Activated T-cell treated with anti-CD3 and anti-CD28 coated beads for 24 hours (primary cell): ENCODE data around the gene FZD1.
"Not testable (repeated sequence)": the region's sequence is repeated elsewhere in the genome, so short reads cannot be mapped to it uniquely, and the experiment has no call there.

Experiments used
- DNase-seq: peaks from one replicate; pipeline ENCODE4 v3.0.0-alpha.2; 2020; ENCODE audit warnings: low read depth

Gene FZD1

DNA sequence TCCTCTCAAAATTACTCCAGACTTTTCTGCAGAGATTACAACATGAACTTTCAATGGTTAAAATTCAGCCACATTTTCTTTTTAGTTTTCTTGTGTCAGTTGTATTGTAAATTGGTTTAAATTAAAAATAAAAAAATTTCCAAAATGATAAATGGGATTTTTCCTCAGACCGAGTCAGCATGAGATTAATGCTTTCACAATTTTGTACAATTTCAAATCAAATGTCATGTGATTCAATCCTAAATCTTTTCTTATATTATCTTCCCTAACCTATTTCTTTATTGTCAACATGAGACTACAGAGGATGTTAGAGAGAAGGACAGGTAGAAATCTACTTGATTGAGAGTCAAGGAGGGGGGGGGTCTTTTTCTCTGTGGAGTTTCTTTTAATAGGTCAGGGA lies 33.7 kb downstream of the FZD1 start:
- DNase-seq, result no peak

DNA sequence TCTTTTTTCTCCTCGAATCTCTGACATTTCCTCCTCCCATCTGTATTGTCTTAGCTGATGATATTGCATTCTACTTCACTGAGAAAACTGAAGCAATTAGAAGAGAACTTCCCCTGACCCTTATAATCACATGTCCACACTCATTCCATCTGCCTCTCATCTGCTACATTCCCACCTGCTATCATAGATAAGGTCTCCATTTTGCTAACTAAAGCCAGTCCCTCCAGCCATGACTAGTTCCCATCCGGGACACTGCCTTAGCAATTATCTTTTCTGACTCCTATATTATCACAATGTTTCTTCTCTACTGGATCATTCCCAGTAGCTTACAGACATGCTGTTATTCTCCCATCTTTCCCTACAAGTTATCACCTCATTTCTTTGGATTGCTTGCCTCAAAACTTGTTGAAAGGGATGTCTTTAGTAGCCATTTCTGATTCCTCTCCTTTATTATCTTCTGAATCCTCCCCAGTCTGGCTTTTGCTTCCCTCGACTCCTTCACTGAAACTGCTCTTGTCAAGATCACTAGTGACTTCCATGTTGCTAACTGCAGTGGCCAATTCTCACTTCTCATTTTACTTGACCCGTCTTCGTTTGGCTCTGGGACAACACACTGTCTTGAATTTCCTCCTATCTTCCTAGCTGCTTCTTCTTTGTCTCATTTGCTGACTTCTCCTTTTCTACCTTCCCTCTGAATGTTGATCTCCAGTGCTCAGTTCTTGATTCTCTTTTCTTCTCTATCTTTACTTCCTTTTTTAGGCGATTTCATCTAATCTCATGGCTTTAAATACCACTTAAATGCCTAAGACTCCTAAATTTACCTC lies 35.9 kb downstream of the FZD1 start:
- no peak for DNase-seq

DNA sequence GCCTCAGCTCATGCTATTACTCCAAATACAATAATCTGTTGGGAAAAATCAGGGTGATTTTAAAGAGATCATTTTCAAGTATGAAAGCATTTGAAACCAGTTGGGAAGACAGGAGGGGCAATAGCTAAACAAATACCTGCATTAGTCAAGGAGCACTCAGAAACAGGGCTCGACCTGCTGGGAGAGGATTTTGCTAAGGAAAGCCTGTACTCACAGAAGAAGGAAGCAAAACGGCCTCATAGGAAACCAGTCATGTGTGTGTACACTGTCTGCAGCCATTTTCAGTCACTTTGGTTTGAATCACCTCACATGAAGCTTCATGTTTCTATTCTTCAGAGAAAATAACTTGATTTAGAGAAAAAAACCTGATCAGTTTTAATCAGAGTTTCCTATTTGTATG lies 38.6 kb downstream of the FZD1 start:
- DNase-seq, result no peak

DNA sequence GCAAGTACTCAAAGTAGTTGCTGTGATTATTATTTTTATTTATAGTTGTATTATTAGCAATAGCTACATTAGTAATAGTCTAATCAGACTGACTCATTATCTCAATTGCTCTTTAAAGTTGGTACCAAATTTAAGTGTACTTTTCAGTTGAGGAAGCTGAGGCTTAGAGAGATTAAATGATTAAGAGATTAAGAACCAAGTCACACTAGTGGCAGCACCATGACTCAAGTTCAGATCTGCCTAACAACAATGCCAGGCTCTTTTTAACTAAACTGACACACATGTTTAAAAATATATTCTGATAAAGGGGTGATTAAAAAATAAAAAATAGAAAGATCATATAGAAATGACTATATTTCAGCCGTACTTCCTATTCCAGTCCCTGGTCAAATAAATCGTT lies 42.0 kb downstream of the FZD1 start:
- no peak for DNase-seq

DNA sequence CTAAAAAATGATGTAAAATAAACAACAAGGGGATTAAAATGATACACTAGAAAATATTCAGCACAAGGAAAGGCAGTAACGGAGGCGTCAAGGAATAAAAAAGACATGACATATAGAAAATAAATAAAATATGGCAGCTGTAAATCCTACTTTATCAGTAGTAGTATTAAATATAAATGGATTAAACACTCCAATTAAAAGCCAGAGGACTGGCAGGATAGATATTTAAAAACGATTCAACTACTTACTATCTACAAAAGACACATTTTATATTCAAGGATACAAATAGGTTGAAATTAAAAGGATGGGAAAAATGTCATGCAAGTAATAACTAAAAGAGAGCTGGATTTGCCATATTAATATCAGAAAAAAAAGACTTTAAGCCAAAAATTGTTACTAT lies 43.2 kb downstream of the FZD1 start:
- DNase-seq, result no peak

DNA sequence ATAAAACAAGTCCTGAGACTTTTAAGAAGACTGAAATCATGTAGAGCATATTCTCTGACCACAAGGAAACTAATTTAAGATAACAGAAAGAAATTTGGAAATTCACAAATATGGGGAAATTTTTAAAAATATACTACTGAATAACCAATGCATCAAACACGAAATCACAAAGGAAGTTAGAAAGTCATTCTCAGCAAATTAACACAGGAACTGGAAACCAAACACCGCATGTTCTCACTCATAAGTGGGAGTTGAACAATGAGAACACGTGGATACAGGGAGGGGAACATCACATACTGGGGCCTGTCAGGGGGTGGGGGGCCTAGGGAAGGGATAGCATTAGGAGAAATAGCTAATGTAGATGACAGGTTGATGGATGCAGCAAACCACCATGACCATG lies 44.0 kb downstream of the FZD1 start:
- not testable (repeated sequence) for DNase-seq

DNA sequence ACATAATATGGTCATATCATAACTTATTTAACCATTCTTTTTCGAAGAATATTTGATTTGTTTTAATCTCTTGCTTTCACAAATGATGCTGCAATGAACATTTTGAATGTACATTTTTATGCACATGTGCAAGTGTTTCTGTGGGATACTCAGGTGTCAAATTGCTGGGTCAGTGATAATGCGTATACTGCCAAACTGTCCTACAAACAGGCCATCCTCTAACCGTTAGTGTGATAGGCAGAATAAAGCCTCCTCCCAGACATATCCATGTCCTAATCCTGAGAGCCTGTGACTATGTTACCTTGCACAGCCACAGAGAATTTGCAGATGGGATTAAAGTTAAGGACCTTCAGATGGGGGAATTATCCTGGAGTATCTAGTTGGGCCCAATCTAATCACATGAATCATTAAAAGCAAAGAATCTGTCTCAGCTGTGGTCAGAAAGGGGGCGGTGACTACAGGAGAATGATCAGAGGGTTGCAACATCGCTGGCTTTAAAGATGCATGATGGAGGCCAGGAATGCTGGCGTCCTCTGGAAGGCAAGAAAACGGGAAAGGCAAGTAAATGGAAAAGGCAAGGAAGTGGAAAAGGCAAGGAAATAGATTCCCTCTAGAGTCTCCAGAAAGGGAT lies 46.7 kb downstream of the FZD1 start:
- DNase-seq, result no peak

DNA sequence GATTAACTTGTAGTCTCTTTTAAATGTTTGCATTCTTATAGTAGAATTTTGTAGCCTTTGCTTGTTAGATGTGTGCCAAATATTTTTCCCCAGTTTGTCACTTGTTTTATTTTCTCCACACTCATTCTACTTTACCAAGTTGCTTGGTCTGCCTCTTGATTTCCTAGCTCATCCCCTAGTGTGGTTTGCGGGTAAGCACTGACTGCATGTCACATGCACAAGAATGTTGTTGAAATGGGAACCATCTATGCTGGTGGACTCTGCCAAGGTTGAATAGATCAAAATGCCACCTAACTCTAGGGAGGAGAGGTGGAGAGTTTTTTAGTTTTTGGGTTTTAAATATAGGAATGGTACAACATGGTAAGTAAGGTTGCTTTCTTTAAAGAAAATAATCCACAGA lies 47.6 kb downstream of the FZD1 start:
- no peak for DNase-seq

DNA sequence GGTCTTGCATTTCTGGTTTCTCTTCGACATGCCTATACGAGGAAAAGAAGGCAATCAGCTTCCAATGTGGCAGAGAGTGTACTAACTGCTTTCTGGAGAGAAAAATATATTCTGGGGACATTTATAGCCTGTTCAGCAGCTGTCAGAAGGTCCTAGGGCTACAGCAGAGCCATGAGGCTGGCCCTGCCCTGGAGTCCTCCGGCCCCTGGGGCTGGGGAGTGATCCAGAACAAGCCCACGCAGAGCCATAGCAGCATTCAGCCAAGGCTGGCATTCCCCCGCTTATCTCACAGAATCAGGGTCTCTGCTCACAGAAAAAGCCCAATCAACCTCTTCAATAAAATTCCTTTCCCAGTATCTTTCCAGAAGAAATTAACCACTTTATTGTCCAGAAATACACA lies 48.9 kb downstream of the FZD1 start:
- no peak for DNase-seq

DNA sequence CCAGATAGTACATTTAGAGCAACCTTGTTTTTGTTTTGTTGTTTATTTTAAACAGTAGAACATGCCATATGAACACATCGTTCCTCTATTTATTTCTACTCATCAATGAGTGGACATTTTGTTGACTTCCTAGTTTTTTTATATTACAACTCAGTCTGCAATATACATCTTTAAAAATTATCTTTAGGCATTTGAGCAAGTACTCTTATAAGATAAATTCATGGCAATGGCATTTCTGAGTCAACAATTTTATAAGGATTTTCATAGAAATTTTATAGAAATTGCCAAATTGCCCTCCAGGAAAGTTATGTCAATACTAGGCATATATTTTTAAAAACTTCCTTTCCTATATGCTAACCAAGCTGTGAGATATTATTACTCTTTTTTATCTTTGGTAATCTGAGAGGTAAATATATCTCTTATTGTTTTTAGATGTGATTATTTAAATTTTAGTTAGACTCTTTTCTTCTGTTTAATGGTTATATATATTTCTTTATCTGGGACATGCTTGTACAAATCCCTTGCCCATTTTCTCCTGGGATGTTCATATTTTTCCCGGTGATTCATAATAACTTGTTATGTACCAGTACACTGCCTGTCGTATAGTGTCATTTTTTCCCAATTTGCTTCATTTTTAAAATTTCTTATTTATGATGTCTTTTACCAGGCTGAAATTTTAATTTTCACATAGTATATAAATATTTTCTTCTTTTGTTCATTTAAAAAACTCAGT lies 50.5 kb downstream of the FZD1 start:
- DNase-seq, result no peak

DNA sequence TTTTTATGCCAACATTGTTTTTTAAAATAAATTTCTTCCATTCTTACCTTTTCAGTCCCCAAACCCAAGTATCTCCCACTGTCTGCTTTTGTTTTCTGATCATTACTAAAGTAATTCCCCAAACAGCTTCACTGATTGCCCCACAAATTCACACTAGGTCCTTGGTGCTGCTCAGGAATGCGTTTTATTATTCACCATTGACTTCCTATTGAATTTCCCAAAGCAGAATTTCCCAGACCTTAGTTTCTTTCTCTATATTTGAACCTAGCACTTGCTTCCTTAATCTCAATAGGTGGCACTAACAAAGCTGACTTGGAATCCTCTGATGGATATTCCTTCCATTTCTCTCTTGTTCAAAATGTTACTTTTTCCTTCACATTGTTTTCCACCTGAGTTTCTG lies 52.2 kb downstream of the FZD1 start:
- DNase-seq, result no peak

DNA sequence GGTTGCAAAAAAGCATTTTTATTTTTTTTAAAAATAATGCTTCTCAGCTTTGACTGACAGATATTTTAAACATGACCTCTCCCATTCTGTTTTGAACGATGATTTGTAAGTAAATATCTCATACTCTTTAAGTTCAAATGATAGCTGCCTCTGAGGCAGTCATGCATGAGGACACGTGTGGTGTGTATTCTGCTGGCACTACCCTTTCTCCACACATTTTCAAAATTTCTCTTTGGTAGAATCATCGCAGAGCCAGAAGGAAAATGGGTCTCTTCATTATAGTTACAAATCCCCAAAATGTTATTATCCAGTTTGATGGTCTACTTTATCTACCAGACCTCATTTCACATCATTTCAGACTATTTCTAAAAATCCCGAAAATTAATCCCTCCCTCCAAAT lies 55.1 kb downstream of the FZD1 start:
- DNase-seq, result no peak

DNA sequence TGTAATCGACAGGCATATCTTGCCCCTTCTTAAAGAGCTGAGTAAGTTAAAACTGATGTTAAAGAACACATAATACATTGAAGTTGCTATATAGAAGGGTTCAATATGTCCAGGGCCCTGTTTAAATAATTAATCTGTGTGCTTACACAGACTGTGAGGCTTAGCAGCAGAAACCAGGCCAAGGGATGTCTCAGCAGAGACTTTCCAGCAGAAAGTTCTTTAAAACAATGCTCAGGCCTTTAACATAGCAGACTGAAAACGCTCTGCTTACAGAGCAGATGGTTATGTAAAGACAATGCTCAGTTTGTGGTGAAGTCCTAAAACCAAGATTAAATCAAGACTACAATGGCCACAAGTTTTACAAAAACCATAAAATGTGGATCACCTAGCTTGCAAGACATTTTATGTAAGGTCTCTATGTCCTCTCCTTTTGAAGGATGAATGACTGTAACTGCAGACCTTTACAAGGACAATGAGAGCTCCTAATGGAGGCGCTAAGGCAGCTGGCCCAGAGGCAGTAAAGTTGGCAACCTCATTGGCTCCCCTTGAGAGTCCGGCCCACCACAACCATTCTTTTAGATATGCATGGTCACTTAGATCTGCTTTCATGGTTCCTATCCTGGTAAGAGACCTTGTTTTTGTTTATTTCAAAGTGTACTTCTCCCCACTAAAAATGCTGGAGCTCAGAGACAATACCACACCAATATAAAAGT lies 56.3 kb downstream of the FZD1 start:
- DNase-seq, result no peak
